T-helper 2 cell treated with Interferon-gamma antibody and Interleukin-4, amounts not matched to agents 100 ng/mL and 5 ng/mL, for 36 hours (primary cell): ENCODE results near the gene CLEC16A. TPM values are rescaled to one million over a fixed set of nuclear protein-coding genes. Genes with fewer than 3 reads are reported as not detected.

Experiments used
- intact Hi-C: fragments of 100-400 bp; cut with micrococcal nuclease; formaldehyde crosslinking; loops from one replicate; pipeline ENCODE4 v1.15.1; 2023
- total RNA-seq: library from RNA; stranded (reverse); gene quantifications from 2 replicates; pipeline ENCODE4 v1.2.3, GENCODE V29; 2022

CLEC16A gene
- total RNA-seq, 1 donor from 2014 or later, result 31.0 TPM

DNA sequence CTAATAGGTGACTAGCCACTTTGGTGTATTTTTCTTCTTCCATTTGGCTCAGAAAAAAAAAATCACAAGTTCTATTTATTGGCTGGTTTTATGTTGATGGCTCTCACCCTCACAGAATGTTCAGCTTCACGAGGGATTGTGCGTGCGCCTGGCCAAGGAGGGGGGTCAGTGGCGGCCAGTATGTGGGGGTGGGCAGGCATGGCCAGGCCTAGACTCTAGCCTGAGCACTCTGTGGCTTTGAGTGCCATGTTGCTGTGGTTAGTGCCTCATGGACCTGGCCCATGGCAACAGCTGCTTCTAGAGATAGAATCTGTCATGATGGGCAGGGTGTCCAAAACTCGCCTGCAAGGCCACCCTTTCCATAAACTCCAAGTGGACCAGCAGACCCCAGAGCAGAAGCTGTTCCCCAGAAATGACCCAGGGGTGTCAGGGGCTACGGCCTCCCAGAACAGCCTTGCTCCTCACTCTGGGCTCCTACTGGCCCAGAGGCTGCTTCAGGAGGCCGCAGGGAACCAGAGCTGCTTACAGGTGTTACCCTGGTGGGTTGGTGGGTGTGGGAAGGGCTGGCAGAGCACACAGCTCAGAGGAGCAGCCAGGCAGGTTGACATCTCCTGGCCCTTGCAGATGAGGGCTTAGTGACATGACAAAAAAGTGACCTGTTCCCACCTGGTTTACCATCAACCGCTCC, 186.8 kb downstream of the CLEC16A start:
- intact Hi-C loops, result no loop called here

DNA sequence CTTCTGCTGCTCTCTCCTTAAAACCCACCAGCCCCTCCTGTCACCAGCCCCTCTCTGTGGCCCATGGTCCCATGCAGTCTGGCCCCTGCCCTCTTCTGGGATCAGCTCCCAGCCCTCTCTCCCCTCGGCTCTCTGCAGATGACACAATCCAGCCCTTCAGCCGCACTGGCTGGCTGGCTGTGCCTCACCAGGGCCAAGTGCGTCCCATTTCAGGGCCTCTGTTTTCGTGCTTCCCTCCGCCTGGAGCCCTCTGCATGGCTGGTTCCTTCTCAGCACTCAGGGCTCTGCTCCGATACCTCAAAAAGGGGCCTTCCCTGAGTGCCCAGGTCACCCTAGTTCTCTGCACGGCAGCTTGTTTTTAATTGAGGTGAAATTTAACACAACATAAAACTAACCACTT, 187.3 kb downstream of the CLEC16A start:
- intact Hi-C loops, result no loop called here

DNA sequence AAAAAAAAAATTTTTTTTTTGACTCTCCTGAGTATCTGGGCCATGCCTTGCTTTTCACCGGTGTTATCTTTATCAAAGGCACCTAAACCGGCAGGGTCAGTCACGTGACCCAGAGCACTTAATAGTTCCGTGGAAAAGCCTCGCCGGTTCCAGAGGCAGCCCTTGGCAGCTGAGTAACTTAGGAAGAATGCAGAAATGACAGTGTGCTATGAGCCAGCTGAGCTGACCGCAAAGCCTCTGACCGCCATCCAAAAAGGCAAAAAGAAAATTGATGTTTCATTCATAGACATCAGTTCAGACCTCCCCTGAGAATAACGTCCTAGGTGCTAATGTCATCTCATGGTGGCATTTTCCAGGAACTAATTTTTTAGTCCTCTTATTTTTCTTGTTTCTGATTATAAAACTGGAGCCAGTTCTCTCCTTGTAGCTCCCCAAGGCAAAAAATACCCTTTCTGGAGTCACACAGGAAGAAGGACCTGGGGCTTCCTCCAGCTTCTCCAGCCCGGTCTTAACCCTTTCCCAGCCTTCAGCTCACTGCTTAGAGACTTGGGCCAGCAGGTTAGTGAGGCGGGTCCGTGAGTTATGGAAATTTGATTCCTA, 189.1 kb downstream of the CLEC16A start:
- intact Hi-C loops, result no loop called here

DNA sequence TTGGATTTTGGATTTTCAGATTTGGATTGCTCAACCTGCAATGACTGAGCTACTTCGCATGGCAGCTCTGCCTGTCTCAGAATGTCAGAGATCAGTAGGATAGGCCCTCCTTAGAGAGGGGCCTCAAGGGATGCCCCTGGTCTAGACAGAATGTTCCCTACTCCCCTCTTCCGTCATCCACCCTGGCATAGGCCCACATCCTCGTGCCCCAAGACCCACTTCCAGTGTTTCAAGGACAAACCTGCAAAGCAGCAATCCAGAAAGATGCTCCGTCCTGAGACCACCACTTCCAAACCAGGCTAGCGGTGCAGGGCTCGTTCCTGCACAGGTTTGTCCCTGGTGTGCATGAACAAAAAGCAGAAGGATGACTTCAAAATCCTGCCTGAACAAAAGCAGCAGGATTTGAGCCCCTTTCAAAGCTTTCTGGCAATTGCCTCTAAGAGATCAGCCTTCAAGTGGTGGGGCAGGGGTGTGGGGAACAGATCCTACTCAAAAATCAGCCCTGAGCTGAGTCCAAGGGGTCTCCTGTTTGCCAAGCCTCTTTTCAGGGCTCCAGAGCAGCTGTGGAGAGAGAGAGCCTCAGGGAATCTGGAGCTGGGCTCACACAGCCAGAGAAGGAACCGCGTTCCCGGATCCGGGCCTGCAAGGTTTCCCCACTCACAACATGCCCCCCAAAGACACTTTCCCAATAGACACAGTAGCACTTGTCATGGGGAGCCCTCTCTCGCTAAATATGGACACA, 190.5 kb downstream of the CLEC16A start:
- intact Hi-C loops, result no loop called here

DNA sequence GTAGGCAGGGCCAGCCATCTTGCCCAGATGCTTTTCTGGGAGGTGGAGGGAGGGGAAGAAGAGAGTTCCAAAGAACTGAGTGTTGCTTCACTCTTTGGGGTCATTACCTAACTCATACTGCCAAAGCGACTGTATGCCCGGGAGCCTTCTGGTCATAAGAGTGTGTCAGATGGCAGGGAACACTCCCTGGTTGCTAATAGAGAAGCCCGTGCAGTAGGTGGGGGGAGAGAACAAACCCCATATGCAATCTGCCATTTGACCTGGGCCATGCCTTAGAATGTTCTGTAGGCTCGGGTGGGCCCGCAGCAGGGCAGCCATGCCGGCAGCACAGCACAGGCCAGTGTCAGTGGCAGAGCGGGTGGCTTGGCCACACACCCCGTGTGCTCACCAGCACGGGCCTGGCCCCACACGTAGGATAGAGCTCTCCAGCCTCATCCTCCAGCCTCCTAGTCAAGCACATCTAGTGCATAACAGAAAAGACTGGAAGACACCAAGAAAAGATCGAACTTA, 191.2 kb downstream of the CLEC16A start:
- intact Hi-C loops, result no loop called here

DNA sequence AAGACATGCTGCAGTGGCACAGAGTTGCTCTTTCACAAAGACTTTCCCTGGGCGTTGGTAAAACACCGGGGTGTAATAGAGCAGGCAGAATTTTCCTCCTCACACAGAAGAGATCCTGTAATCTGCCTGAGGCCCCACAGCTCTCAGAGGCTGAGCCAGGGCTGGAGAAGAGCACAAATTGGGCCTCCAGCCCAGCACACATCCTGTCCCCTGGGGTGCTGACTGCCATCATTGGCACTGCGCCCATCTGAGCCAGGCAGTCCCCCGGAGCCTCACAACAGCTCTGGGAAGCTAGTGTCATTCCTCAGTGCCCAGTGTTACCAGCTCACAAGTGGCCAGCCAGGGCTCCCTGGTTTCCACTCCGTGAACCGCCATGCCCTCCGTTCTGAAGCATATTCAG, 192.2 kb downstream of the CLEC16A start:
- intact Hi-C loops, result no loop called here

DNA sequence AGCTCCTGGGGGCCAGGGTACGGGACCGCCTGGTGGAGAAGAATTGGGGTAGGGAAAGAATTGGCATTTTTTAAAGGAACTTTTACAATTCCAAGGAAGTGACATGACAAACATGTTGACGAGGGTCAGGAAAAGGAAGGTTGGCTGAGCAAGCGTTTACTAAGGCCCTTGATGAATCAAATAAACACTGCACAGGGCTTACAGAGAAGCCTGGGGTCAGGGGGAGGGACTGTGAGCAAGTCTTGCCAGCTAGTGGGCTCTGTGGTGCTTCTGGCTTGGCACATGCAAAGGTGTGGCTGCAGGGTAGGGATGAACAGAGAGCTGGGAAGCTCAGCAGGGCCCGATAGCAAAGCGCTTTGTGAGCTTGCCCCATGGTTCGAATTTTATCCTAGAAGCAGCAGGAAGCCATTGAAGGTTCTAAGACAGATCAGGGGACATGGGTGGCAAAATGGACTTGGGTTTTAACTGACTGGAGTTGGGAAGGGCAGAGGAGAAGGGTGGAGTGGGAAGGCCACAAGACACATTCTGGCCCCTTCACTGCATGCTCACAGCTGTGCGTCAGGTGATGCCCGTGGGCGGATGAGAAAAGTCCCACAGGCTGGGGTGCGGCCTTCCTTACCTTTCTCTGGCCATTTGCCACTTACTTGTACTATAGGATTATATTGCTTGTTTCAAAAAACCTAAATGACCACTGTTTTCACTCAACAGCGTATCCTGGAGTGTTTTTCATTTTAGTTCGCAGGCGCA, 193.8 kb downstream of the CLEC16A start:
- intact Hi-C loops, result no loop called here

DNA sequence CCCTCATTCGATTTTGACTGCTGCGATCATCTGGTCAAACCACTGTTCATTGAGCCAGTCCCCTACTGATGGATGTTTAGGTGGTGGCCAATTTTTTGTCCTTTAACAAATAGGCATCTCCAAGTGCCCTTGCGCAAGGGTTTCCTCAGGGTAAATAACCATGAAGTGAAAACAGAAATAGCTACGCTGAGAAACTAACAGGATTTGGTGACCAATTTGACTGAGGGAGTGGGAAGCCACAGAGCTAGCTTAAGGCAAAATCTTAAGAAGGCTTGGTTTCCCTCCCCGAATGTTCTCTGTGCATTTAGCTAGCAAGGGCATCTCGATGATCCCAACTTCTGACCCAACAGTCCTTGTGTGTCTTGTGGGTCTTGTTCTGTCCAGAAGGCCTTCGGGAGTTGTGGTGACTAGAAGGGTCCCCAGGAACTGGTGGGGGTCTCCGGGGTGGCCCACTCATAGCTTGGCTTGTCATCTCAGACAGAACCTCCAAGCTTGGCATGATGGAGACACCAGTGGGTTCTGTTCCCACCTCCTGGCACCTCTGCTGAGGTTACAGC, 194.5 kb downstream of the CLEC16A start:
- intact Hi-C loops, result no loop called here

DNA sequence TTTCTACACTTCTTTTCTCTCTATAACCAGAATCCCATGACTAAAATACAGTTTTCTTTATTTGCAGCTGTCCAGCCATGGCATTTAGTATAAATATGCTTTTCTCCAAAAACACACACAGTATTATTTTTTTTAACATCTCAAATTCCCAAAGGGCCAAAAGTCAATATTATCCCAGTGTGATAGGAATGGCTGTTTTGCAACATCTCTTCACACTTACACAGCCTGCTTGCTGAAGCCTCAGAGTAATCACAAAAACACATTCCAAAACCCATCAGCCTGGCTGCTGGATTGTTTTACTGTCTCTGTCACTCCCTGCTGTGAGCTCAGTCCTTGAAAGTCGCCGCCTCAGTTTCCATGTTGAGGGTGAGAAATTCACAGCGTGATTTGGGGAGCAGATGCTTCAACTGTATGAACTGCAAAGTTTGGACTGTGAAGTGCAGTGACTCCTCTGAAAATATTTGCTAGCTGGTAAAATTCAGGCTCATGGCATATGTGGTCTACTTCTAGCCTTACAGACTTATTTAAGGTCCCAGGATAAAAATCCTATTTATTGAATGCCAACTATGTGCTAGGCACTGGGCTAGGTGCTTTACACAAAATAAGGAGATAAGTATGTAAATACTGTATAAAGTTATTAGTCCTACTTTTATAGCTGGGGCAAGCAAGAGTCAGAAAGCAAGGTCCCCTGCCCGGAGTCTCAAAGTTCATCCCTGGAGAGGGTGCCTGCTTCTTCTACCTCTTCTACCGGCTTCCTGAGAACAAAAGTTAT, 195.1 kb downstream of the CLEC16A start:
- intact Hi-C loops, result no loop called here

DNA sequence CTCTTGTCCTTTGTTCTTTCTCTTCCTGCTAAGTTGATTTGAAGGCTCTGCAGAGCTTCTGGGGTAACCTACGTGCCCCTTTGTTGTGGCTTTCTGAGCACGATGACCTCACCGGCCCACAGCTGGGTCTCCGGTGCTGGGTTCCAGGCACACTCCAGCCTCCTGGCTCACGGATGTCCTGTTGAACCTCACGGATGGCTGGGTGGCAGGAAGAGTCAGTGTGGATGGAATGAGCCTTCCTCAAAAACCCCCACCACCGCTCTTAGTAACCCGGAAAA, 195.7 kb downstream of the CLEC16A start:
- intact Hi-C loops, result no loop called here

DNA sequence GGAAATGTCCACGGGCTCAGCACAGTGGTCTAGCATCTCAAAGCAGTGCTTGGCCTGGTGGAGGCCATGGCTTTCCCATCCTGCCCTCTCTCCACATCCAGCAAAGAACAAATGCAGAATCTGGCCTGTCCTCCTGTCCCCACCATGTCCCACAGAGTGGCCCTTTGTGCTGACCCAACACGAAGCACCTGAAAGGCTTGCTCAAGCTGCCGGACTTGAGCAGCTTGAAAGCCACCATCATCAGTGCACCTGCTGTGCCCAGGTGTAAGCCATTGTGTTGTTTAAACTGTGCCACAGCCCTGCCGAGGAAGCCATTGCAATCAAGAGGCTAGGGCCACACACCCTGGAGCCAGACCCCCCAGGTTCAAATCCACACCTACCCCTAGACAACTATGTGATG, 196.1 kb downstream of the CLEC16A start:
- intact Hi-C loops, result no loop called here

DNA sequence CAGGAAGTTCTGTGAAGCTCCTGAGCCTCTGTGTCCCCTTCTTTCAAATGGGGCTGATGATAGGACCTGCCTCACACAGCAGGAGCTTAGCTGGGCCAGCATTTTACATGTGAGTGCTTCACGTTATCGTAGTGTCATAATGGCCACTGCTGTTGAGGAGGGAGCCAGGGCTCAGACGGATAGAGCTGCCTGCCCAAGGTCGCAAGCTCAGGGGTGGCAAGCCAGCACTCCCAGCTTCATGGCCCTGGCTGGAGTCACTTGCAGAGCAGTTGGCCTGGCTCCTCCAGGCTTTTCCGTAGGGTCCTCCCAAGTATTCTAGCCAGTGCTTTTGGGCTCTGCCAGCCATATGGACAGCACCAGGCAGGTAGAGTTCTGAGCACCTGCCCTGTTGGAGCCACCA, 196.5 kb downstream of the CLEC16A start:
- intact Hi-C loops, result no loop called here

DNA sequence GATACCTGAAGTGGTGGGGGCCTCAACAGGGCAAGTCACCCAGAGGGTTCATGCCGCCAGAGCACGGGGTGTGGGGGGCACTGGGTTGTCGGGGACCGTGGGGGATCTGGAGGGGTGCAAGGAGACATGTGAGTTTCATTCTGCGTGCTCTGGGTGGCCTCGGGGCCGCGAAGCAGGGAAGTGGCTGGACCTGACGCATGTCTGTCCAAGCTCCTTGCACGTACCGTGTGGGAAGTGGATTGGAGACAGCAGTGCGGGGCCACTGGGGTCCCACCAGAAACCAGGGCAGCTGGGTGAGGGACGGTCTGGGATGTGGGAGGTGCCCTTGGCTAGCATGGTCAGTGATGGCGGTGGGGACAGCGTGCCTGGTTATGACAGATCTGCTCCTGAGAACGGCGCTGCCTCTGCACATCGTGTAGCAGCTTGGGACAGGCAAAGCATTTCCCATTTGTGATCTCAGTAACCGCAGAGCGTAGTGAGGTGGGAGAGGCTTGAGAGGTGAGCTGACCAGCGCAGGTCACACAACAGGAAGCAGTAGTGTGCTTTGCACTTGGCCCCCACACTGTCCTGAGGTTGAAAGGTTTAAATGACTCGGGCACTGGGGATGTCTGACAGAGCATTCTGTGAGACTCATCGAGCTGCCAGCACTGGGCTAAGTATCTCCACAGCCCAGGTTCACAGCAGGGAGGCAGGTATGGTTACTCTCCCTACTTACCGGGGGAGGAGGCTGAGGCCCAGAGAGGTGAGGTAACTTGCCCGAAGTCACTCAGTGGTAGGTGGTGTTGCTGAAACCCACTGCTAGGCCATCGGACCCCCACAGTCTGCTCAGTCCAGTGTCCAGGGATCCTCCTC, 197.3 kb downstream of the CLEC16A start:
- intact Hi-C loops, result no loop called here

DNA sequence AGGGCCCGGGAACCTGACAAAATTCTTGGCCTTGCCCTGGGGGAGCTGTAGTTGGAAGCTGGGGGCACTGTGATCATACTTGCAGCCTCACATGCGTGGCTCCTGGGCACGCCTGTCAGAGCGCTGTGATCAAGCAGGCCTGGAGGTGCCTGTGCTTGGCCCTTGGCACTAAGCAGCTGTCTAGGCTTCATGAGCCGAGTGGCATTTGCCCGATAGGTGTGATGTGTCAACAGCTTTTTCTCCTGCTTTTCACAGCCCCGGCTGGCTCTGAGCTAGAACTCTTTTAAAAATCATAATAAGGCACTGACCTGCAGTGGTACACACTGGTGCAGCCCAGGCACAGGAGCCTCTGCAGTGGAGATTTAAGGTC, 197.9 kb downstream of the CLEC16A start:
- intact Hi-C loops, result no loop called here

DNA sequence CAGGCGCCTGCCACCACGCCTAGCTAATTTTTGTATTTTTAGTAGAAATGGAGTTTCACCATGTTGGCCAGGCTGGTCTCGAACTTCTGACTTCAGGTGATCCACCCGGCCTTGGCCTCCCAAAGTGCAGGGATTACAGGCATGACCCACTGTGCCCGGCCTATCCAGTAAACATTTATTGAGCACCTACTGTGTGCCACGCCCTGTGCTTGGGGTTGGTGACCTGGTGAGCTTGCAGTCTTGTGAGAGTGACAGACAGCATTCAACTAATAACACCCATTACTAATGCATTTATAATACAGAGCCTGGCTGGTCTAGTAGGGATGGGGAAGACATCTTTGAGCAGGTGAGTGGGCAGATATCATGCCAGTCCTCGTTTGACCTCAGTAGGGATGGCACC, 198.6 kb downstream of the CLEC16A start:
- intact Hi-C loops, result no loop called here

DNA sequence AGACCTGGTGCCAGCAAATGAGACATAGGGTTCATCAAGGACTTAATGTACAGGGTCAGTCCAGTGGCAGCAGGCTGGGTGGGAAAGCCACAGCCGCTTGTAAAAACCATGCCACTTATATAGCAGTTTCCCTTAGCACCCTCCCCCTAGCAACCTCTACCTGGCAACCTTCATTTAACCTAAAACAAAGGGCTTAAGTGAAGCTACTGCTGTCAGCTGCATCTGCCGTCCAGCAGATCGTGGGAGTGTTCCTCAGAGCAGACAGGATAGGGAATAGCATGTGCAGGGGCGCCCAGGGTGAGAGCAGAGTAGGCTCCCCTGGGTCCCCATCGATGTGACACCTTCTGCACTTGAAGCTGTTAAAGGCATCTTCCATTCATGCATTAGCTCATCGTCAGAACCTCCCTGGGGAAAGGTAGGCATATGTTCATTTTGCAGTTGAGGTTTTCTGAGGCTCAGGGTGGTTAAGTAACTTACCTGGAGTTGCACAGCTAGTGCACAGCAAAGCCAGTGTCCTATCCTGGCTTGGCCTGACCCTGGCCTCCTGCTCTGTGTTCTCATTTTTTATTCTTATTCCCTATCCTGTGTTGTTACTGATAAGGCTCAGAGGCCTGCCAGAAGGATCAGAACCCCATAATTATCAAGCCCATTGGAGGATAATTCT, 199.1 kb downstream of the CLEC16A start:
- intact Hi-C loops, result no loop called here

DNA sequence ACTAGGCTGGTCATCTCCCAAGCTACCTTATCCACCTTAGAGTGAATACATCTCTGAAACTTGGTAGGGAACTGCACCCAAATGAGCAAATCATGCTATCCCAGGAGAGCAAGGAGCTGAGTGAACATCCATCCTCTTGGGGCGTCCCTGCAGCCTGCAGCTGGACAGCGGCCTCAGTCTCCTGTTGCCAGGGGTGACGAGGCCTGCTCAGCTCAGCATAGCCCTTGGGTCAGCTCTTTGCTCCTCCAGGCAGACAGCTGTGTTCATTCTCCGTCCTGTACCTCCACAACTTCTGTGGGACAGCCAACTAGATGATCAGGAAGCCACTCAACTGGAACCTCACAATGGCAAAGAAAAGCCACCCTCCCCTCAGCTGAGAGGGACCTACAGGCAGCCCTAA, 199.8 kb downstream of the CLEC16A start:
- intact Hi-C loops, result no loop called here

DNA sequence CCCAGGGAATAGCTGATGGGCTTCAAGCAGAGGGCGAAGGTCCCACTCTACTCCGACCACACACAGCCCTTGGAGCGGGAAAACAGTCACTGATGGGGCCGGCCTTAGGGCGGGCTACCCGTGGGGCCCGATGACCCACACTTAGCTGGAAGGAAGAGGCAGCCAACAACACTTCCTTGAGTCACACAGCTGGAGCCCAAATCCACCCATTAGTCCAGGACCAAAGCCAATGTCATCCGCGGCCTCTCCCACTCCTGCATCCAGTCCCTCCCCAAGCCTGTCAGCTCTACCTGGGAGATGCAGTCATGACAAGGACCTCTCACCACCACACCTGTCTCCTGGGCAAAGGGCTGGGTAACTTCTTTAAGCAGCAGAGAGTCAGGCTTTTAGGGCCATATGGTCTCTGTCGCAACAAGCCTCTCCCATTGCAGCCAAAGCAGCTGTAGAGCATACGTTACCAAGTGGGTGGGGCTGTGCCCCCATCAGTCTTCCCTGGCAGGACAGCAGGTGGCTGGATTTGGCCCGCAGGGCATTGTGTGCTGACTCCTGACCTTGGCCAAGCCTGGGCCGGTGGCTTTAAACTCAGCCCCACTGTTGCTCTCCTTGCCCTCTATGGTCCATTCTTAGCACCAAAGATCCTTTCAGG, 200.9 kb downstream of the CLEC16A start:
- intact Hi-C loops, result no loop called here

DNA sequence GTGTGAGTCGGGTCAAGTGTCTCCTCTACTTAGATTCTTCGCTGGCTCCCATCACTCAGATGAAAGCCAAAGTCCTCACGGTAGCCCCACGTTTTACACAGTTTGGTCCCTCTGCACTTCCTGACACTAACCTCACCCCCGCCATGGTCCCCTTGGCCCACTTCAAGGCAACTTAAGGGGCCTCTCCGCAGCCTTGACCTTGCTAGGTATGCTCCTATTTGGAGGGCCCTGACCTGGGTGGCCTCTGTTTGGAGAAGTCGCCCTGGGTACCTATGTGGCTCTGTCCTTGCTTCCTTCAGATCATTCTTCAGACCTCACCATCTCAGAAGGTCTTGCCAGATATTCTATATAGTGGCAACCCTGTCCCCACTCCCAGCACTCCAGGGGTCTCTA, 201.5 kb downstream of the CLEC16A start:
- intact Hi-C loops, result no loop called here
